HG02610 (cell line): ENCODE results near the gene RNASEH2B.

Experiments
- ATAC-seq: cut with Tn5 transposase; IDR thresholded peaks from one replicate; pipeline ENCODE4 v1.9.1; 2021; ENCODE audit warnings: mild to moderate bottlenecking, moderate library complexity; ENCODE audit not compliant: unreplicated experiment

The RNASEH2B gene

DNA sequence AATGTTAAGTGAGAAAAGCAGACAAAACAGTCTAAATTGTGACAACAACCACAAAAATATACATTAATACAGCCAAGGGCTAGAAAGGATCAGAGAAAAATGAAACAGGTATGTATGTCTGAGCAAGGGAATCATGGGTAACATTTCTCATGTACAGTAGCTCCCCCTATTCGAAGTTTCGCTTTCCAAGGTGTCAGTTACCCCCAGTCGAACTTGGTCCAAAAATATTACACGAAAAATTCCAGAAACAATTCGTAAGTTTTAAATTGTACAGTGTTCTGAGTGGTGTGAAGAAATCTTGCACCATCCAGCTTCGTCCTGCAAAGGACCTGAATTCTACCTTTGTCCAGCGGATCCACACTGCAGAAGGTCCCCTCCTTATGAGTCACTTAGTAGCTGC is 1.8 kb upstream of the RNASEH2B start:
- no peak for ATAC-seq

DNA sequence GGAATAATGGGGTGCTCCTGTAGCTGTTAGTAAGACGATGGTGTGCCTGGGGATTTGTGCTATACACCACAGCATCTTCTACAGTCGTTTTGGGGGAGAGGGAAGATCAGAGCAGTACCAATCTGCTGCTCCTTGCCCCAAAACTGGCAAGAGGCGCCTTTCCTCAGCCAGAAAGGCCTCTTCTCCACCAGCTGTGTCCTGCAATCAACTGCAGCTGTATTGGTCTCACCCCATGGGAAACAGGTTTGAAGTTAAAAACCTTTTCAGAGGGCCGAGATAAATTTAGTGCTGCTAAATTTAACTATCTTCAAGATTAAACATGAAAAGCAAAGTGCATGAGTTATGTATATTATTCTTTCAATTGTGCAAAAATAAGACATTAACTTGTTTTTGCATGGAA is 1.2 kb upstream of the RNASEH2B start:
- no peak for ATAC-seq

DNA sequence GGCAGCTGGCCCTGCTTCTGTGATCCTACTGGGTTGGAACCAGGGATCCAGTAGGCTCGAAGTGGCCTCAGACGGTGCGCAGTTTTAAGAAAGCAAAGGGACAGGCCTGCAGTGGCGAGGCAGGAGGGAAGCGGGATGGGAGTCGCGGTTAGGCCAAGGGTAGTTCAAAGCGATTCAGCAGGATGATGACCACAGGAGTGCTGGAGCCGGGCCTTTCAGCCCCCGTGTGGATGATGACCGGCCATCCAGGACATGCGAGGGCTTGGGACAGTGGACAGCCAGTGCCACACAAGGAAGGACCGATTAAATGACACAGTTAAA is 854 bp downstream of the RNASEH2B start:
- no peak for ATAC-seq

DNA sequence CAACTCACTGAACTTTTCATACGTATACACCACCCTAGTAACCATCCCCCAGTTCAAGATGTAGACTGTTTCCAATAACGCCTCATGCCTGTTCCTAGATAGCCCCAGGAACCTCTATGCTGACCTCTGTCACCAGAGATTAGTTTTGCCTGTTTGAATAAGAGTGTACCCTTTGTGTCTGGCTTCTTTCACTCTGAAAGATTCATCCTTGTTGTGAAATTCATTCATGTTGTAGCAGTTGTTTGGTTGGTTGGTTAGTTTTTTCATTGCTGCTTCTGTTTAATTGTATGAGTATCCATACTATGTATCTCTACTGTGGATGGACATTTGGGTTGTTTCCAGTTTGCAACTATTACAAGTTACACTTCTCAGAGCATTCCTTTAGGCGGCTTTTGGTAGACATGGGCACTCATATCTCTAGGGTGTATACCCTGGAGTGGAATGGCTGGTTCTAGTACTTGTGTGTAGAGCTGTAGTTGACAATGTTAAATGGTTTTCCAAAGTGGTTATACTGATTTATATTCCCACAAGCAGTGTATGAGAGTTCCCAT is 1.6 kb downstream of the RNASEH2B start:
- ATAC-seq = no peak

DNA sequence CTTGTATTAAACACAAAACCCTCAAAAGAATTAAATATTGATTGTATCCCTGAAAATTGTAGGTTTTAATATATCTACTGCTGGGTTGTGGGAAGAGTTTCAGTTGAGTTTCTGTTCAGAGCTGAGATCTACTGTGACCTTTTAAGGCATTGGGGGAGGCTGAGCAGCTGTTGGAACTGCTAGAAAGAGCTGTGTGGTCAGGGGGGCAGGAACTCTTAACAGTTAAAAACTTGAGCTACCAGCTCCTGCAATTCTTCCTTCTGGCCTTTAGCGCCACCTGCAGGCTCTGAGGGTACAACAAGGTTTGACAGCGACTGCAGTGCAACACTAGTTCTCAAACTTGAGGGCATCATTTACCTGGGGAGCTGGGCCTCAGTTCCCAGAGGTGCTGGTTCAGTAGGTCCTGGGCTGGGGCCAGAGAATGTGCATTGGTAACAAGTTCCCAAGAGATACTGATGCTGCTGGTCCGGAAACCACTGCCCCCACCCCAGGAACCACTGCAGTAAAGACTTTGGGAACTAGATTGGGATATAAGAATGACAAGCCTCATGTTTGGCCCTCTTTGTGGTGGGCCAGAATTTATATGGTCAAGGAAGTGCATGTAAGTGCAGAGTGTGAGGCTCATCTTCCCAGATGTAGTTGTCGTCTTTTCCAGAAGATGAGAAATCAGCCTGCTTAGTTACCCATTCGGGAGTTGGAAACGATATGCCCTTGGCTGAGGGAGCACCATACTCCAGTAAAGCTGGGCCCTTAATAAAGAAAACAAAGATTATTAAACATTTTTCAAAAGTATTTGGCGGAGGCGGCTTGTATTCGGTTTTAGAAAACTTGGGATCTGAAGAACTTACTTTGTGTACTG is 2.6 kb downstream of the RNASEH2B start:
- peak; percentile 41 for ATAC-seq

DNA sequence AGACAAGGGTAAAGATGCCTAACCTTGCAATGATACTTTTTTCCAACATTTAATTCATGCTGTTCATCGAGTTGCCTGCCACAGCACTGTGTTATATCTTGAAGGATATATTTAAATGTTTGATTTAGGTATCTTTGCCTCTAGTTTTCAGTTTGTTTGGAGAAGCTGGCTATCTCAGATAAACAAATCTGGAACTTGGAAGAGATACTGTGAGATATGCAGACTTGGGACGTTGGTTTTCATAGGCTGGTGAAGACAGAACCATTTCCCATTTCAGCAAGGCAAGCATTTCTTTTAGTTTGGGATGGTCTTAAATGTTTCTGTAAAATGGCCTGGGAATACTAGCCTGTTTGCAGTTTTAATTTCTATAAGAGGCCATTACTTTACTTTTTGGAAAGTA is 3.3 kb downstream of the RNASEH2B start:
- ATAC-seq = no peak

DNA sequence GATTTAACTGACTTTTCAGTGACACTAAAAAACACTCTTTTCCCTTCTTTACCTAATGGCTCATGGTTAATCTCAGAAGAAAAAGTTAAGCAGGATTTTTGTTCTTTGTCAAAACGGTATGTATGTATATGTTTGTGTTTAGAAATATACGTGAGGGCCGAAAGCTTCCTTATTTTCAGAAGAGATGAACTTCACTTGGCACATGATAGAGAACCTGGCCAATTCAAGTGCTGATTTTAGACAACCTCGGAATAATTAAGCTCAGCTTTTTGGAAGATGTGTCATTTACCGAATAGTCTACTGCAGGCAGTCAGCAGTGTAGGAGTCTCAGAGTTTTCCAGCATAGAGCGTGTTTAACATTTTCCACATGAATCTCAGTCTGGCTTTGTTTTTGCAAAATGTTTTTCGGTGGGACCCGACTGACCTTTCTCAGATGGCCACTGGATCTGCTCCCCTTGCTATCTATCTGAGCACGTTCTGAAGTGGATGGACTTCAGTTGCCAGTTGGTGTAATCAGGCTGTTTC is 4.6 kb downstream of the RNASEH2B start:
- no peak for ATAC-seq

DNA sequence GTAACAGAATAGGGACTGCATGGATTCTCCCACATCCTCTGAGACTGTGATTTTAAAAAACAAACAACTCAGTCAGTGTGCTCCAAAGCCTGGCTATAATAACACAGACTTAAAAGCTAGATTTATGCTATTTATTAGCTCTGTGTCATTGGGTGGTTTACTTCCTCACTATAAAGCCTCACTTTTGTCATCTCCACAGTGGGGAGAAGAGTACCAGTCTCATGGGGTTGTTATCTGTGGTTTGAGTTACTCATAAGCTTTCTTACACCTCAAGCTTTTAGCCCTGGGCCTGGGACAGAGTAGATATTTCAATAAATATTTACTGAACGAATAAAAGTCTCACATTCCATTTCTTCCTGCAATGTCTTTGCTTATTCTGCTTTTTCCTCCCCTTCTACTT is 5.3 kb downstream of the RNASEH2B start:
- peak; percentile 44 for ATAC-seq

DNA sequence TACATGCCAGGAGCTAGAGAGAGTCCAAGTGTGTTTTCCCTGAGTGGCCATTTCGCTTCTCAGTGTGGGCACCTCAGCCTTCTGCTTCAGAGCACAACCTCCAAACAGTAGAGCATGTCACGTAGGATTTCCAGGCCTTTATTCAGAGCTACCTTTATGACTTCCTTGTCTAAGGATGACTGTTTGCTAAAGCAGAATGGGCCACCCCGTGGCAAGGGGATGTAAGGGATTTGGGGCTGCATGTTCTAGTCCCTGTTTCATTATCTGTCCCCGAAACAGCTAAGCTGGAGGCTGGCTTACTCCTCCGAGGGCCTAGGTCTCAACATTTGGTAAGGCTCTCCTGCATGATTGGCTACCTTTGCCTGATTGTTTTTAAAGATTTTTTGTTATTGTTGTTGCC is 6.0 kb downstream of the RNASEH2B start:
- peak; percentile 33 for ATAC-seq

DNA sequence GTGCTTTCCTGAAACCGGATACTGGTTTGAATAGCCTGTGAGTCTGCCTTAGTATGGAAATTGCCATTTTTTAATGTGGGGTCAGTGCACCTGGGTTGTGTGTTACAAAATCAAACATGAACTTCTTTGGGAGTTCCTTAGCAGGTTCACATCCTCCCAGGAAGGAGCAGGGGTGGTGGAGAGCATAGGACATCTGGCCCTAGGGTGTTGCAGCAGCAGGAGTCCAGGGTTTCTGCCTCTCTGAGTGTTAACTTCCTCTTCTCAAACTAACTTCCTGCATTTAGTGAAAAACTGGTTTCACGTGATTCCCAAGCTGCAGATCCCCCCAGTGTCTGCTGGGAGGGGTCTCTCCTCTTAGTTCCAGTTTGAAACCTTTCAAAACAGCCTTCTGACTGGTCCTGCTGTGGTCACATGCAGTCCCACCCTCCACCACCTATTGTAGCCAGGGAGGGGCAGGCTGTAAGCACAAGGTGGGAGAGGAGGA is 7.2 kb downstream of the RNASEH2B start:
- peak; percentile 23 for ATAC-seq

DNA sequence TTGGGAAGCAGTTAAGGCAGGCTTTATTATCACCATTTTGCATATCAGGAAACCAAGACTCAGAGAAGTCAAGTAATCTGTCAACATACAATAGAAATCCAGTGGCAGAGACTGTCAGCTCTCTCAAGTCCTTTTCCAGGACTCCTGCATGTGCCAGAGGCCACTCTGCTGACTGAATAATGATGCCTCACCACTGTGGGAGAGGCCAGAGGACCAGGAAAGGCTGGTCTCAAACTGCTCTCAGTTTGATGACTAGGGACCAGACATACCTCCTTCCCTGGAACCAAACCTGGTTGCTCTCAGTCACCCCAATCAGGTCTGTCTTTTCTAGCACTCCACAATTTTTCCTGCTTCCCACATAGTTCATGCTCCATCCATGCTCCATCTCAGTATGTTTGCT is 8.0 kb downstream of the RNASEH2B start:
- ATAC-seq = no peak

DNA sequence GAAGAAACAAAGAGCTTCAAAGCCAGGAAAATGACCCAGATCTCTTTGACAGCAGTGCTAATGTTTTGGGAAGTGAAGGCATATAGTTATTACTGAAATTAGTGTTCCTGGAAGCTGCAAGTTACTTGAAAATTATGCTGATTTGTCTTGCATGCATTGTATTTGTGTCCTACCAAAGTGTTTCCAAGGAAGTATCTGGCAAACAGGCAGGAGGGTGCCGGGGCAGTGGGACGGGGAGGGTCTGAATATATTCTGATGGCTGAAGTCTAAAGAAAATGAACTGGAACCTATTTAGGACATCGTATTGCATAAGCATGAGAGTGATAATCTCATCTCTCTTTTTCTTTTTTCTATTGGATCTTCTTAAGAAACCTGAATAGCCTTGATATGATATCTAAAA is 9.0 kb downstream of the RNASEH2B start:
- no peak for ATAC-seq

DNA sequence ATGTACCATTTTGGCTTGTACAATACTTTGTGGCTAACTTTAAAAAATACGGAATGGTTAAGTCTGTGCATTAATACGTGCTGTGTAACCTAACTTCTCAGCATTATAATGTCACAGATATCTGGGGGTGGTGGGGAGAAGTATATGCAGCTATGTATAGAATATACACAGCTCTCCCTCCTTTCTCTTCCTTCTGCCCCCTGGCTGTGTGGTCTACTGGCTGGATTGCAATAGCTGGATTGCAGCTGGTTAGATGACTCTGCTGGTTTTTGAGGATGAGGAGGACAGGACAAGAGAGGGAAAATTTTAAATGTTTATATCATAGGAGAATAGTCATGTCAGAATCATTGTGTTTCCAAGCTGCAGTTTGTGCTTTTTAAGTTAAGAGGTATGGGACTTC is 9.7 kb downstream of the RNASEH2B start:
- ATAC-seq = no peak

DNA sequence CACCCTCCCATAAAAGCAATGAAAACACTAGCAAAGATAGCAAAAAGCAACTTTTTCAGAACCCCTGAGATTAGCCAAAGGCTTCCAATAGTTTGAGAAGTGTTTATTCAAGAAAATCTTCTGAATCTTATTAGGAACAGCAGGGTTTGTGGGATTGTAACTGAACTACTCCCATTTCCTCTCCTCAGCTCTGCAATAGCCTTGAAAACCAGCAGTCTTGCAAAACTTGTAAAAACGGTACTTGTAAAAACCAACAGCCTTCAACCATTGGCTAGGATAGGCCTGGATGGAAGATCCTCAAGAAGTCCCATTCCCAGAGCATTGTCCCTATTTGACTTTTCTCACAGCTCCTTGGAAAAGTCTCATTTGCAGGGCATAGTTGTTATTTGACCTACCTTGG is 12.1 kb downstream of the RNASEH2B start:
- no peak for ATAC-seq

DNA sequence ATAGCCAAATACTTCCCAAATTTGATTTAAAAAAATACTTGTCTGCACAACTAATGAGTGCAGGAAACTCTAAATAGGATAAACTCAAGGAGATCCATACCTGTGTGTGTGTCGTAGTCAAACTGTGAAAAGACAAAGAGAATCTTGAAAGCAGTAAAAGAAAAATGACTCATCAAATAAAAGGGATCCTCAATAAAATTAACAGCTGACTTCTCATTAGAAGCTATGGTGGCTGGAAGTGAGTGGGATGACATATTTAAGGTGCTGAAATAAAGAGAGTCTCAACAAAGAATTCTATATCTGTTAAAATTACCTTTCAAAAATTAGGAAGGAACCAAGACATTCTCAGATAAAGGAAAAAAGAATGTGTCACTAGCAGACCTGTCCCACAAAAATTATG is 13.7 kb downstream of the RNASEH2B start:
- no peak for ATAC-seq

DNA sequence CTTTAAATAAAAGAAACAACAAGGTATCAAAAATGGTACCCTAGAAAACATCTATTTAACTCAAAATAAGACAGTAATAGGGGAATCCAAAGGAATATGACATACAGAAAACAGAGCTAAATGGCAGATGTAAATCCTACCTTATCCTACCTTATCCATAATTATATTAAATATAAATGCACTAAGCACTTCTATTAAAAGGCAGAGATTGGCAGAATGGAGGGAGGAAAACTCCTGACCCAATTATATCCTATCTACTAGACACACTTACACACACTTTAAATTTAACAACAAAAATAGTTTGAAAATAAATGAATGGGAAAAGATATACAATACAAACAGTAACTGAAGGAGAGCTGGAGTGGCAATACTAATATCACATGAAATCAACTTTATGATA is 14.4 kb downstream of the RNASEH2B start:
- ATAC-seq = no peak

DNA sequence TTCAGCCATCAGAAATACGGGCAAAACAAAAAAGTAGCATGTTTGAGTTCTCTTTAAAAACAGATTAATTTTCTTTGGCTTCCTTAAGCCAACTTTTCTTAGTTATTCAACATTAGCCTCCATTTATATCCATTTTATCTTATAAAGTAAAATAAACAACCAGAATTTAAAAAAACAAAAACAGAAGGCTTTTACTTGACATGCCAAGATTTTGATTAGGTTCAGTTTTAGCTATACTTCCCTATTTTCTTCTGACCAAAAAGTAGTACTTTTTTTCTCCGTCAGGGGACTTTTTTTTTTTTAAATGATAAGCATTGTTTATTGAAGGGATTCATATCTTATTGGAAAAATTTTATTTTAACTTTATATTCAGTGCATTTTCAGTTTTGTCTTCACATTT is 18.1 kb downstream of the RNASEH2B start:
- no peak for ATAC-seq

DNA sequence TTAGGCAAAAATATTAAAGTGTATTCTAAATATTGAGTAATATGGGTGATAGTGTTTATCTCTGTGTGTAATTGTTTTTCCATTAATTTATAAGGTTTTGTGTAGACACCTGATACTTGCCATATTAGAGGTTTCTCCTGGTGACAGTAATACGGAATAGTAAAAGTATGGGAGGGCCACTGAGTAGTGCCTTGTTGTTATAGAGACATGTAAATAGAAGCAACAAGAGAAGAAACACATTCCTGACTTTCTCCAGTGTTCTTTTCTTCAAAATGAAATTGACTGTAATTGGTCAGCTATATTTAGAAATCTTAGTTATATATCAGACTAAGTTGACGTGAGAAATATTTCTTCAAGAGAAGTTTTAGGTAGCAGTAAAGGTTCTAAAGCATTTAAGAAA is 18.5 kb downstream of the RNASEH2B start:
- ATAC-seq = no peak

DNA sequence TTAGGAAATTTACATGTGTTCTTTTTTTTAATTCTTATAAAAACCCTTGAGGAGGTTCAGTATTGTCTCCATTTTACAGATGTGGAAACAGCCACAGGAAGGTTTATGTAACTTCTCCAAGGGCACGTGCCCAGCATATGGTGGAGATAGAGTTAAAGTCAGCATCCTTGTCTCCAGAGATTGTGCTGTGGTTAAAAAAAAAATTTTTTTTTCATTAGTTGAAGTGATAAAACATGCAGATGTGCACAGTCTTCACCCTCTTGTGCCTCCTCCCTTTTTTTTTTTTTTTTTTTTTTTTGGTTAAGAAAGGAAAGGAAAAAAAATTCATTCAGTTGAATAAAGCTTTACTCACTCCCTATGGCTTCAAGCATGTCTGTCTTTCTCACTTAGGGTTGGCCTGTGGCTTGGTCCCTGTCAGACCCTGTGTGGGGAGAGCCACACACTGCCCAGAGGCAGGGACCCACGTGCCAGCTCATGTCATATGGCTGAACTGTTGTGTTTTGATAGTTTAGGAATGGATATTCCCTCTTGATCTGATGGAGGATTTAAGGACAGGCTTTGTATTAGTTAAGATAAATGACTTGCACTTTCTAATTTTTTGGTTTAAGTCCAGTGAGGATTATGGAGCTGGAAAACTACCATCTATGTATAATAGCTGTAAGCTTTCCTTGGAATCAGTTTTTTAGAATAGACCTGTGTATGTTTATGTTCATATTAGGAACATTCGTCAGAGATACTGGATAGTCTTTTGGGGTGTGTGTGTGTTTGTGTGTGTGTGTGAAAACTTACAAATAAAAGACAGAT is 19.3 kb downstream of the RNASEH2B start:
- no peak for ATAC-seq

DNA sequence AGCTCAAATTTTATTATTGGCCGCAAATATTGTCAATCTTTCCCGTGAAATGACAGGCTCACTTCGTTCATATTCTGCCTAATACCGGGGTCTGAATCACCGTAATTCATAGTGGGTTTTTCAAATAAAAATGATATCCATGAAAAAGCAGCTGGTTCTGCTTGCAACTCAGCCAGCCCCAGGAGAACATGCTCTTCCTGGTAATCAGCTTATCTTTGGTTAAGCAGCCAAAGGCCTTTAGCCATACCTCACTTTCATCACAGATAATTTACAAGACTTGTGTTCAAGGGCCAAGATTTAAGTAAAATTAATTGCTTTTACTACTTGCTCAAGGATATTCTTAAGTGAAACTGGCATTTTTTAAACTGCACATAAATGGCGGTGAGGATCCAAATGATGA is 22.5 kb downstream of the RNASEH2B start:
- ATAC-seq = no peak

DNA sequence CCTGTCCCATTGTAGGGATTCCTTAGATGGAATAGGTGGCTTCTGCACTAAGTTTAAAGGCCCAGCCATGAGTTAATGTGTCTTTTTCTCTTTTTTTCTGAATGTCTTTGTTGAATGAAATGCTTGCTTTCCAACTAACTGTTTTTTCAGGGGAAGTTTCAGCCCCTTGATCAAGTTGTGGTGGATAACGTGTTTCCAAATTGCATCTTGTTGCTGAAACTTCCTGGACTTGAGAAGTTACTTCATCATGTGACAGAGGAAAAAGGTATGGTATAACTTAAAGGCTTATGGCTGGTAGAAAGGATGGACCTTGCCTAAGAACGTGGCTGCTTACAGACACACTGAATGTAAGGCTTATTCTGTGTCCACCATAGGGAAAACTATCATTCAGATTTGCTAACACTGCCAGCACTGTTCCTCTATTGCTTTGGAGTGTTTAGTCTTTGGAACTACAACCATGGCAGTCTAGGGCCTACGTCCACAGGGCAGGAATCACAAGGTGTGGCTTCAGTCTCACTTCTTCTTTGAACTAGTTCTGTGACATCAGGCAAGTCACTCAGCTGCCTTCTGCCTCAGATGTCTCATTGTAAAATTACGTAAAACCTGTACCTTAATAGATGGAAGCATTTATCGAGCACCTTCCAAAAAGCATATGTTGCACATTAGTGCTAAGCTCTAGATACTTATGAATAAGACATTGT is 25.3 kb downstream of the RNASEH2B start:
- no peak for ATAC-seq
